Endothelial cell of umbilical vein (primary cell): ENCODE measurements around the gene GRAMD4. TPM values are rescaled to one million over a fixed set of nuclear protein-coding genes. Genes with fewer than 3 reads are reported as not detected.

ENCODE experiments used
- BruUV-seq: library from RNA; stranded (reverse); fragments of 400-500 nt; replicated peaks from 2 replicates; lab custom pipeline; 2021; lab: Mats Ljungman, UMichigan
- CTCF ChIA-PET: fragments of 300-600, 350-600 bp; sonication (Branson Sonifier 250); formaldehyde crosslinking; loops from one replicate; lab custom pipeline; 2021; ENCODE audit warnings: antibody characterized with exemption, inconsistent platforms; lab: Charles Lee
- POLR2A ChIA-PET: fragments of 300-600, 350-600 bp; sonication (Branson Sonifier 250); formaldehyde crosslinking; loops from one replicate; lab custom pipeline; 2021; ENCODE audit warnings: antibody characterized with exemption, inconsistent platforms; lab: Charles Lee
- DNase-seq: peaks from one replicate; pipeline ENCODE4 v3.0.0-alpha.2; 2011; ENCODE audit warnings: low read depth, low spot score
- FAIRE-seq: peaks from 2 replicates; lab custom pipeline; 2011; peaks lifted over from hg19 to GRCh38; lab: Jason Lieb, UNC
- H2AFZ ChIP-seq: 2 replicates; pipeline ENCODE4 v1.6.0; 2012; ENCODE audit warnings: low read depth, low read length, control low read depth, inconsistent platforms
- H3K27ac ChIP-seq: 2 replicates; pipeline ENCODE4 v1.5.1; 2011; ENCODE audit warnings: low read depth, mild to moderate bottlenecking, control low read depth, low read length, moderate library complexity; ENCODE audit not compliant: insufficient read depth
- H3K27me3 ChIP-seq, 2 experiments: 2 replicates each; pipeline versions ENCODE4 v1.6.0 to v1.6.1; 2011; ENCODE audit warnings: low read length in 2 of 2, mixed read lengths in 1 of 2; ENCODE audit not compliant: control insufficient read depth in 2 of 2, insufficient read depth in 2 of 2
- H3K36me3 ChIP-seq, 2 experiments: 2 replicates in 1 of 2; 3 replicates in 1 of 2; pipeline ENCODE4 v1.5.1; 2011; ENCODE audit warnings: low read length in 2 of 2, mild to moderate bottlenecking in 1 of 2, moderate library complexity in 1 of 2; ENCODE audit not compliant: control insufficient read depth in 2 of 2, insufficient read depth in 2 of 2; ENCODE audit errors: extremely low read depth in 1 of 2
- H3K4me1 ChIP-seq: 3 replicates; pipeline ENCODE4 v1.5.1; 2011; ENCODE audit warnings: mild to moderate bottlenecking, low read length; ENCODE audit not compliant: control insufficient read depth, insufficient read depth; ENCODE audit errors: extremely low read depth
- H3K4me2 ChIP-seq: 2 replicates; pipeline ENCODE4 v1.6.1; 2011; ENCODE audit warnings: low read length, control low read depth, mixed read lengths; ENCODE audit not compliant: insufficient read depth
- H3K4me3 ChIP-seq, 3 experiments: fragments of 200-600 bp in 1 of 3; sonication (generic), shearing (Covaris generic) in 1 of 3; replicated peaks in 1 of 3; 2 replicates each; pipeline ENCODE4 v1.5.1; 2011 to 2016; ENCODE audit warnings: control low read depth in 3 of 3, low read length in 3 of 3, mild to moderate bottlenecking in 2 of 3, inconsistent platforms in 1 of 3, low read depth in 1 of 3, moderate library complexity in 1 of 3; ENCODE audit not compliant: insufficient read depth in 1 of 3
- H3K79me2 ChIP-seq: 2 replicates; pipeline ENCODE4 v1.6.0; 2012; ENCODE audit warnings: low read length, inconsistent platforms; ENCODE audit not compliant: control insufficient read depth, insufficient read depth
- H3K9ac ChIP-seq: replicated peaks from 2 replicates; pipeline ENCODE3; 2011; ENCODE audit warnings: low read length, control low read depth; ENCODE audit not compliant: insufficient read depth; ENCODE audit errors: extremely low read depth
- H3K9me1 ChIP-seq: replicated peaks from 3 replicates; pipeline ENCODE4 v1.6.0; 2011; ENCODE audit warnings: mild to moderate bottlenecking, low read length; ENCODE audit not compliant: control insufficient read depth, insufficient read depth; ENCODE audit errors: extremely low read depth
- H3K9me3 ChIP-seq: replicated peaks from 2 replicates; pipeline ENCODE4 v1.5.1; 2012; ENCODE audit warnings: low read length, inconsistent platforms; ENCODE audit not compliant: control insufficient read depth, insufficient read depth
- H4K20me1 ChIP-seq: replicated peaks from 2 replicates; pipeline ENCODE3; 2011; ENCODE audit warnings: mild to moderate bottlenecking, low read length; ENCODE audit not compliant: control insufficient read depth, insufficient read depth; ENCODE audit errors: extremely low read depth
- EZH2 ChIP-seq: IDR thresholded peaks from 2 replicates; pipeline ENCODE4 v1.6.1; 2012; ENCODE audit warnings: borderline replicate concordance, low read depth, mild to moderate bottlenecking, moderate library complexity, low read length, inconsistent platforms; ENCODE audit not compliant: severe bottlenecking
- GATA2 ChIP-seq: IDR thresholded peaks from 2 replicates; pipeline ENCODE4 v1.7.0; 2011; ENCODE audit warnings: low read depth, mild to moderate bottlenecking, moderate library complexity, mixed read lengths, low read length; ENCODE audit not compliant: insufficient read length, insufficient read depth
- POLR2AphosphoS5 ChIP-seq: IDR thresholded peaks from 2 replicates; pipeline ENCODE4 v1.6.1; 2012; ENCODE audit warnings: low read depth, mild to moderate bottlenecking, control low read depth, low read length, moderate library complexity; ENCODE audit not compliant: insufficient read depth
- dilution Hi-C: fragments of 300-500 bp; cut with MboI; formaldehyde crosslinking; loops from one replicate; pipeline ENCODE4 v1.15.0; 2019; ENCODE audit warnings: low sequenced_read_pairs; ENCODE audit not compliant: extremely low pct_ligation_motif_present
- intact Hi-C: fragments of 100-400 bp; cut with micrococcal nuclease; formaldehyde crosslinking; loops from one replicate; pipeline ENCODE4 v1.10.0; 2022
- polyA plus RNA-seq, 4 experiments: library from polyadenylated mRNA; depleted of rRNA in 3 of 4; stranded (reverse) in 3 of 4; unstranded in 1 of 4; fragments of >200 nt; gene quantifications; 2 replicates each; pipeline versions ENCODE4 v1.2.1 to v1.2.3, GENCODE V29; 2011 to 2012; ENCODE audit warnings: missing spikeins in 1 of 4
- total RNA-seq: library from RNA; stranded (reverse); gene quantifications from 2 replicates; pipeline ENCODE4 v1.2.3, GENCODE V29; 2021
- TF ChIP-seq, protein P1 (sequence below), 2 donors: IDR thresholded peaks; 1 replicate in 1 of 2; 2 replicates in 1 of 2; pipeline ENCODE4 v1.5.1; 2011; ENCODE audit warnings: low read length in 2 of 2, mild to moderate bottlenecking in 2 of 2, moderate library complexity in 2 of 2, control low read depth in 1 of 2, inconsistent platforms in 1 of 2, low read depth in 1 of 2; ENCODE audit not compliant: insufficient read depth in 1 of 2; ENCODE audit errors: extremely low read depth in 1 of 2
- TF ChIP-seq, protein P2 (sequence below): IDR thresholded peaks from 2 replicates; pipeline ENCODE4 v1.6.1; 2011; ENCODE audit not compliant: insufficient read depth, insufficient read length

GRAMD4 gene
- total and polyA plus RNA-seq, 2 donors (not counting 3 experiments of a cell fraction or from before 2014, with no cell fraction given): 5.9 to 14.8 TPM

DNA sequence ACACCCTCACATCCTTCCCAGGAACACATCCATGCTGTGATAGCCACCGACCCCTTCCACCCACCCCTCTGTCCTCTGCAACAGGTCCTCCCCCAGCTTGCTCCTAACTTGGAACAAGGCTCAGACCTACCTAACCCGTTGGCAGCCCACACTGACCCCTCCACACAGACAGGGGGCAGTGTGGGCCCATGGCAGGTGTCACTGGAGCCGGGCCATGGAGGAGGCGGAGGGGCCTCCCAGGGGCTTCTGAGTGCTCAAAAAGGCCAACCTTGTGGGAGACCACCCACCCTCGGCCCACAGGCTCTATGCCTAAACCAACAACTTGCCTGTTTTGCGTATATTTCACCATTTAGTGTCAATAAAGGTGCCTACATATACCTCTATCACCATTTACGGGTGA, 60.8 kb downstream of the GRAMD4 start:
- H2AFZ ChIP-seq: no peak overlapping the region
- POLR2A ChIA-PET: no interaction called here
- H3K9me1 ChIP-seq: no peaks in the 10 kb centered on the region
- H3K27ac ChIP-seq: no peak overlapping the region
- TF ChIP-seq, protein P1, sequence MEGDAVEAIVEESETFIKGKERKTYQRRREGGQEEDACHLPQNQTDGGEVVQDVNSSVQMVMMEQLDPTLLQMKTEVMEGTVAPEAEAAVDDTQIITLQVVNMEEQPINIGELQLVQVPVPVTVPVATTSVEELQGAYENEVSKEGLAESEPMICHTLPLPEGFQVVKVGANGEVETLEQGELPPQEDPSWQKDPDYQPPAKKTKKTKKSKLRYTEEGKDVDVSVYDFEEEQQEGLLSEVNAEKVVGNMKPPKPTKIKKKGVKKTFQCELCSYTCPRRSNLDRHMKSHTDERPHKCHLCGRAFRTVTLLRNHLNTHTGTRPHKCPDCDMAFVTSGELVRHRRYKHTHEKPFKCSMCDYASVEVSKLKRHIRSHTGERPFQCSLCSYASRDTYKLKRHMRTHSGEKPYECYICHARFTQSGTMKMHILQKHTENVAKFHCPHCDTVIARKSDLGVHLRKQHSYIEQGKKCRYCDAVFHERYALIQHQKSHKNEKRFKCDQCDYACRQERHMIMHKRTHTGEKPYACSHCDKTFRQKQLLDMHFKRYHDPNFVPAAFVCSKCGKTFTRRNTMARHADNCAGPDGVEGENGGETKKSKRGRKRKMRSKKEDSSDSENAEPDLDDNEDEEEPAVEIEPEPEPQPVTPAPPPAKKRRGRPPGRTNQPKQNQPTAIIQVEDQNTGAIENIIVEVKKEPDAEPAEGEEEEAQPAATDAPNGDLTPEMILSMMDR (IDR thresholded peaks at IDR 0.05; ENCODE audit: extremely low read depth in 1 of 2, insufficient read depth in 1 of 2, low read depth in 1 of 2, low read length in 2 of 2): peak; percentile 44 to 46
- TF ChIP-seq GATA2: no peak
- intact Hi-C loops: no loop called here
- CTCF ChIA-PET: interaction anchor here (0.7 kb wide), 1 partner anchor 12 kb away, joined by 3 read pairs; no protein-coding TSS in a partner anchor
- H3K4me1 ChIP-seq: peaks cover 8% of the 10 kb centered on the region
- no TSS peak for BruUV-seq
- H3K36me3 ChIP-seq: peaks cover 0 to 1% of the 10 kb centered on the region in 2 experiments
- no peak for DNase-seq
- H3K79me2 ChIP-seq: no peaks in the 10 kb centered on the region
- dilution Hi-C loops: no loop called here
- FAIRE-seq: no peak
- no peaks in the 10 kb centered on the region for H3K27me3 ChIP-seq
- no peak overlapping the region for H3K4me3 ChIP-seq
- H3K4me2 ChIP-seq: no peak overlapping the region
- H3K9ac ChIP-seq: no peak overlapping the region
- H4K20me1 ChIP-seq: no peaks in the 10 kb centered on the region
- H3K9me3 ChIP-seq: no peaks in the 10 kb centered on the region

DNA sequence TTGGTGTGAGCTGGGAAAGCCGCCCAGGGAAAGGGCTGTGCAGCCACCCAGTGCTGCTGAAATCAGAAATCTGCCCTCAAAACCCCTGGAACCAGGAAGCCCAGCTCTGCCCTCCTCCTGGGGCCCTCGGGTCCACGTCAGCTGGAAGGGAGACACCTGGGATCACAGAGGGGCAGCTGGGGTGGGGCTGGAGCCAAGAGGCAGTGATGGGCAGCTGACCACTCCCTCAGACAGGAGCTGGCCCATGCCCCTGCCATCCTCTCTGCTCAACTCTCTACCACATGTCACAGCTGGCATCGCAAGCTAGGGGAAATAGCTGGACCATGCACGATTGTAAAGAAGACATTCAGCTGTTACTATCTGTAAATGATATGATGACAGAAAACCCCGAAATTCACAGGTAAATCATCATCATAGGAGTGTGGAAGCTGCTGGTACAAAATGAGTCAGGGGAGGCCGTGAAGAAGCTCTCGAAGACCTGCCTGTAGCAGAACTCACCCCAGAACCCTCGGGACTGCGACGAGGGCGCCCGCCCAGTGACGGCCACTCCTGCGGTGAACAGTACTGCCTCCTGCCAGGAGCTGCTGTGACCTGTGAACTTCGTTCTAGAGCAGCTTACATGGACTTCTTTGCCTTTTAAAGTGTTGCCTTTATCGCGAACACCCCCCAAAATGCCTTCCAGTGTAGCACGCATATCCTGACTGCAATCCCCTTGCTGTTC, 62.0 kb downstream of the GRAMD4 start:
- no peaks in the 10 kb centered on the region for H3K27me3 ChIP-seq
- CTCF ChIA-PET: interaction anchor here (0.8 to 1.7 kb wide), 2 partner anchors 11 to 119 kb away, joined by 3 to 5 read pairs; no protein-coding TSS in a partner anchor
- DNase-seq (no peak), FAIRE-seq (no peak)
- no peaks in the 10 kb centered on the region for H3K79me2 ChIP-seq
- peaks cover 15% of the 10 kb centered on the region for H3K4me1 ChIP-seq
- peak; percentile 22 for TF ChIP-seq POLR2AphosphoS5
- no peak for TF ChIP-seq EZH2
- TF ChIP-seq, protein P2, sequence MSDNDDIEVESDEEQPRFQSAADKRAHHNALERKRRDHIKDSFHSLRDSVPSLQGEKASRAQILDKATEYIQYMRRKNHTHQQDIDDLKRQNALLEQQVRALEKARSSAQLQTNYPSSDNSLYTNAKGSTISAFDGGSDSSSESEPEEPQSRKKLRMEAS: no peak
- no peak overlapping the region for H3K27ac ChIP-seq
- no peak overlapping the region for H2AFZ ChIP-seq
- dilution Hi-C loops: no loop called here
- no TSS peak for BruUV-seq
- intact Hi-C loops: no loop called here
- POLR2A ChIA-PET: no interaction called here
- H3K4me3 ChIP-seq: no peak overlapping the region
- H3K9me1 ChIP-seq: no peaks in the 10 kb centered on the region
- no peaks in the 10 kb centered on the region for H3K9me3 ChIP-seq
- H3K4me2 ChIP-seq: no peak overlapping the region
- peaks cover 0 to 7% of the 10 kb centered on the region in 2 experiments for H3K36me3 ChIP-seq
- H4K20me1 ChIP-seq: no peaks in the 10 kb centered on the region
- H3K9ac ChIP-seq: no peak overlapping the region
